ENCODE data around the gene TPK1. TPM values are rescaled to one million over a fixed set of nuclear protein-coding genes. Genes with fewer than 3 reads are reported as not detected.

Gene TPK1
- total RNA-seq, 1 donor from 2014 or later: 2.2 TPM

DNA sequence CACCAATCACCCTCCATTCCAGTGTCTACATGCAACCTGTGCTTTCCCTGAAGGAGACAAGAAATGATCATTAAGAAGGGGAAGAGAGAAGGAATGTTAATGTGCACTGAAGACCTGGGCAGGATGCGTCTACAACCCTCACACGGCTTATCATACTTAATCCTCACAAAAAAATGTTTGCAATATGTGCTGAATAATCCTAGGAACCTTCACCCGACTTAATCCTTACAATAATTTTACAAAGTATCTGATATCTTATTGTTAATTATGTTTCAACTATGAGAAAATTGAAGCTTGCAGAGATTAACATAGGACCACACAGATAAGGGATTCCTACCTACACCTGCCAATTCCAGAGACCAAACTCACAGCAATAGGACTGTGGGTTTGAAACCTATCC lies 287.3 kb downstream of the TPK1 start:
- TF ChIP-seq, protein P1, sequence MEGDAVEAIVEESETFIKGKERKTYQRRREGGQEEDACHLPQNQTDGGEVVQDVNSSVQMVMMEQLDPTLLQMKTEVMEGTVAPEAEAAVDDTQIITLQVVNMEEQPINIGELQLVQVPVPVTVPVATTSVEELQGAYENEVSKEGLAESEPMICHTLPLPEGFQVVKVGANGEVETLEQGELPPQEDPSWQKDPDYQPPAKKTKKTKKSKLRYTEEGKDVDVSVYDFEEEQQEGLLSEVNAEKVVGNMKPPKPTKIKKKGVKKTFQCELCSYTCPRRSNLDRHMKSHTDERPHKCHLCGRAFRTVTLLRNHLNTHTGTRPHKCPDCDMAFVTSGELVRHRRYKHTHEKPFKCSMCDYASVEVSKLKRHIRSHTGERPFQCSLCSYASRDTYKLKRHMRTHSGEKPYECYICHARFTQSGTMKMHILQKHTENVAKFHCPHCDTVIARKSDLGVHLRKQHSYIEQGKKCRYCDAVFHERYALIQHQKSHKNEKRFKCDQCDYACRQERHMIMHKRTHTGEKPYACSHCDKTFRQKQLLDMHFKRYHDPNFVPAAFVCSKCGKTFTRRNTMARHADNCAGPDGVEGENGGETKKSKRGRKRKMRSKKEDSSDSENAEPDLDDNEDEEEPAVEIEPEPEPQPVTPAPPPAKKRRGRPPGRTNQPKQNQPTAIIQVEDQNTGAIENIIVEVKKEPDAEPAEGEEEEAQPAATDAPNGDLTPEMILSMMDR (IDR thresholded peaks at IDR 0.05; ENCODE audit: insufficient read depth, low read depth, low read length): no peak
- no peak for TF ChIP-seq EZH2 (IDR thresholded peaks at IDR 0.05; ENCODE audit: insufficient read depth, low read length)
- H3K9ac ChIP-seq (ENCODE audit: low read length): no peak overlapping the region
- no peaks in the 10 kb centered on the region for H3K36me3 ChIP-seq (ENCODE audit: insufficient read depth, low read length)
- Mint-ChIP-seq H3K36me3 (ENCODE audit: low read depth, unreplicated experiment) (no peaks in the 10 kb centered on the region), H3K4me1 (ENCODE audit: low read depth, unreplicated experiment) (peaks cover 2% of the 10 kb centered on the region), H3K27ac (ENCODE audit: unreplicated experiment) (no peak overlapping the region), H3K4me3 (ENCODE audit: unreplicated experiment) (no peak overlapping the region), H3K27me3 (ENCODE audit: low read depth, unreplicated experiment) (no peaks in the 10 kb centered on the region), H3K9me3 (ENCODE audit: unreplicated experiment) (no peaks in the 10 kb centered on the region)
- no peak overlapping the region for H3K4me3 ChIP-seq (ENCODE audit: insufficient read depth, low read depth, low read length)
- H2AFZ ChIP-seq (ENCODE audit: low read depth, low read length): no peak overlapping the region
- FAIRE-seq (no peak), DNase-seq (ENCODE audit: low read depth) (no peak)
- no peak overlapping the region for H3K4me2 ChIP-seq (ENCODE audit: low read length)
- no peak overlapping the region for H3K27ac ChIP-seq (ENCODE audit: low read depth, low read length)
- no peaks in the 10 kb centered on the region for H4K20me1 ChIP-seq (ENCODE audit: insufficient read depth, low read length)
- H3K9me3 ChIP-seq (ENCODE audit: insufficient read depth, low read depth, low read length): no peaks in the 10 kb centered on the region
- no peaks in the 10 kb centered on the region for H3K27me3 ChIP-seq (ENCODE audit: insufficient read depth, low read length)
- no peaks in the 10 kb centered on the region for H3K4me1 ChIP-seq (ENCODE audit: insufficient read depth, low read length)
- H3K79me2 ChIP-seq (ENCODE audit: insufficient read depth, low read length): no peaks in the 10 kb centered on the region

DNA sequence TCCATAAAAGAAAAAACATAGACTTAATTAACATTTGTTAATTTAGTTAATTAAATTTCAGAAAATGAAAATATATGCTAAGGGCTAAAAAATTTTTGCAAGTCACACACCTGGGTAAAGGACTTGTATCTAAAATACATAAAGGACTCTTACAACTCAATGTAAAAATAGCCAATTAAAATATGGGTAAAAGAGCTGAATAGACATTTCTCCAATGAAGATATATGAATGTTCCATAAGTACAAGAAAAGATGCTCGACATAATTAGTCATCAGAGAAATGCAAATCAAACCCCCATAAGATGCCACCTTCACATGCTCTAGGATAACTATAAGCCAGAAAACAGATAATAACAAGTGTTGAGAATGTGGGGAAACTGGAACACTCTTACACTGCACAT lies 288.0 kb downstream of the TPK1 start:
- no peak overlapping the region for H3K9ac ChIP-seq (ENCODE audit: low read length)
- H4K20me1 ChIP-seq (ENCODE audit: insufficient read depth, low read length): no peaks in the 10 kb centered on the region
- DNase-seq (ENCODE audit: low read depth) (no peak), FAIRE-seq (no peak)
- TF ChIP-seq EZH2 (IDR thresholded peaks at IDR 0.05; ENCODE audit: insufficient read depth, low read length): no peak
- TF ChIP-seq, protein P1 (IDR thresholded peaks at IDR 0.05; ENCODE audit: insufficient read depth, low read depth, low read length): no peak
- no peak overlapping the region for H3K27ac ChIP-seq (ENCODE audit: low read depth, low read length)
- H3K4me2 ChIP-seq (ENCODE audit: low read length): no peak overlapping the region
- no peak overlapping the region for H3K4me3 ChIP-seq (ENCODE audit: insufficient read depth, low read depth, low read length)
- Mint-ChIP-seq H3K36me3 (ENCODE audit: low read depth, unreplicated experiment) (no peaks in the 10 kb centered on the region), H3K9me3 (ENCODE audit: unreplicated experiment) (no peaks in the 10 kb centered on the region), H3K4me3 (ENCODE audit: unreplicated experiment) (no peak overlapping the region), H3K27me3 (ENCODE audit: low read depth, unreplicated experiment) (no peaks in the 10 kb centered on the region), H3K4me1 (ENCODE audit: low read depth, unreplicated experiment) (peaks cover 2% of the 10 kb centered on the region), H3K27ac (ENCODE audit: unreplicated experiment) (no peak overlapping the region)
- H3K79me2 ChIP-seq (ENCODE audit: insufficient read depth, low read length): no peaks in the 10 kb centered on the region
- no peaks in the 10 kb centered on the region for H3K36me3 ChIP-seq (ENCODE audit: insufficient read depth, low read length)
- no peaks in the 10 kb centered on the region for H3K27me3 ChIP-seq (ENCODE audit: insufficient read depth, low read length)
- H3K4me1 ChIP-seq (ENCODE audit: insufficient read depth, low read length): no peaks in the 10 kb centered on the region
- H3K9me3 ChIP-seq (ENCODE audit: insufficient read depth, low read depth, low read length): no peaks in the 10 kb centered on the region
- H2AFZ ChIP-seq (ENCODE audit: low read depth, low read length): no peak overlapping the region

DNA sequence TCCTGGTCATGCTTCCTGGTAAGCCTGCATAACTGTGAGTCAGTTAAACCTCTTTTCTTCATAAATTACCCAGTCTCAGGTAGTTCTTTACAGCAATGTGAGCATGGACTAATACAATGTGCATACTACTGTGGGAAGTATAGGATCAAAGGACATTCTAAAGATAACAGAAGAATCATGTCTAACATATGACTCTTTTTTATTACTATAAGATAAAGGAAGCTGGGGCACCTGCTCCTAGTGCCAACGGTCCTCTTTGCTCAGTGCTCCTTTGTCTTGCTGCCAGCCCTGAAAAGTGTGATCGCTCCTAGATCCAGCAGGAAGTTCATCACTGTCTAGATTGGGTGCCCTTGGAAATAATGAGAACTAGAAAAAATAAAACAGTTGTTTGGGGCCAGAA lies 289.1 kb downstream of the TPK1 start:
- H3K27me3 Mint-ChIP-seq (ENCODE audit: low read depth, unreplicated experiment): no peaks in the 10 kb centered on the region
- H3K4me3 ChIP-seq (ENCODE audit: insufficient read depth, low read depth, low read length): no peak overlapping the region
- H3K27ac Mint-ChIP-seq (ENCODE audit: unreplicated experiment): no peak overlapping the region
- no peak for FAIRE-seq
- H3K27ac ChIP-seq (ENCODE audit: low read depth, low read length): no peak overlapping the region
- H3K4me2 ChIP-seq (ENCODE audit: low read length): no peak overlapping the region
- TF ChIP-seq, protein P1 (IDR thresholded peaks at IDR 0.05; ENCODE audit: insufficient read depth, low read depth, low read length): no peak
- TF ChIP-seq EZH2 (IDR thresholded peaks at IDR 0.05; ENCODE audit: insufficient read depth, low read length): no peak
- no peaks in the 10 kb centered on the region for H3K36me3 Mint-ChIP-seq (ENCODE audit: low read depth, unreplicated experiment)
- no peaks in the 10 kb centered on the region for H3K9me3 ChIP-seq (ENCODE audit: insufficient read depth, low read depth, low read length)
- no peak for DNase-seq (ENCODE audit: low read depth)
- no peaks in the 10 kb centered on the region for H3K9me3 Mint-ChIP-seq (ENCODE audit: unreplicated experiment)
- H3K4me3 Mint-ChIP-seq (ENCODE audit: unreplicated experiment): no peak overlapping the region
- no peak overlapping the region for H2AFZ ChIP-seq (ENCODE audit: low read depth, low read length)
- H4K20me1 ChIP-seq (ENCODE audit: insufficient read depth, low read length): no peaks in the 10 kb centered on the region
- no peaks in the 10 kb centered on the region for H3K36me3 ChIP-seq (ENCODE audit: insufficient read depth, low read length)
- no peaks in the 10 kb centered on the region for H3K4me1 ChIP-seq (ENCODE audit: insufficient read depth, low read length)
- no peak overlapping the region for H3K9ac ChIP-seq (ENCODE audit: low read length)
- H3K79me2 ChIP-seq (ENCODE audit: insufficient read depth, low read length): no peaks in the 10 kb centered on the region
- no peaks in the 10 kb centered on the region for H3K27me3 ChIP-seq (ENCODE audit: insufficient read depth, low read length)
- peaks cover 2% of the 10 kb centered on the region for H3K4me1 Mint-ChIP-seq (ENCODE audit: low read depth, unreplicated experiment)

All from astrocyte (in vitro differentiated cells and primary cell).